Hippocampal formation (tissue), 2 donors: ENCODE results near the gene RSRC1.
"Not testable (repeated sequence)": the region's sequence is repeated elsewhere in the genome, so short reads cannot be mapped to it uniquely, and the experiment has no call there.

Experiments
- DNase-seq, 2 donors: peaks; one replicate each; lab custom pipeline; 2025; lab: John Stamatoyannopoulos, UW

The RSRC1 gene

GRCh38 chr3:158402590-158402989 lies 292.7 kb downstream of the RSRC1 start:
- DNase-seq = no peak

GRCh38 chr3:158403013-158403412 lies 293.1 kb downstream of the RSRC1 start:
- no peak for DNase-seq

- no peak for DNase-seq
Observed at GRCh38 chr3:158404131-158404718, 294.3 kb downstream of the RSRC1 start.

- DNase-seq = no peak
Observed at GRCh38 chr3:158405507-158405906, 295.6 kb downstream of the RSRC1 start.

GRCh38 chr3:158407844-158408517 lies 298.1 kb downstream of the RSRC1 start:
- DNase-seq = no peak

- DNase-seq = not testable (repeated sequence)
Observed at GRCh38 chr3:158408518-158408897, 298.6 kb downstream of the RSRC1 start.

- no peak for DNase-seq
Observed at GRCh38 chr3:158418035-158418434, 308.1 kb downstream of the RSRC1 start.

GRCh38 chr3:158419820-158420653 lies 310.1 kb downstream of the RSRC1 start:
- no peak for DNase-seq

GRCh38 chr3:158420654-158421396 lies 310.9 kb downstream of the RSRC1 start:
- DNase-seq = no peak

- DNase-seq = no peak
Observed at GRCh38 chr3:158430448-158430847, 320.6 kb downstream of the RSRC1 start.

- DNase-seq = no peak
Observed at GRCh38 chr3:158430968-158431367, 321.1 kb downstream of the RSRC1 start.

- DNase-seq = no peak
Observed at GRCh38 chr3:158431829-158432228, 321.9 kb downstream of the RSRC1 start.

- peak; percentile 35 to 78 for DNase-seq
Observed at GRCh38 chr3:158434412-158435038, 324.6 kb downstream of the RSRC1 start.

- DNase-seq = no peak
Observed at GRCh38 chr3:158443632-158444031, 333.7 kb downstream of the RSRC1 start.

- no peak for DNase-seq
Observed at GRCh38 chr3:158447408-158447807, 337.5 kb downstream of the RSRC1 start.

GRCh38 chr3:158451405-158452055 lies 341.6 kb downstream of the RSRC1 start:
- DNase-seq = no peak

GRCh38 chr3:158452334-158452733 lies 342.4 kb downstream of the RSRC1 start:
- no peak for DNase-seq

- no peak for DNase-seq
Observed at GRCh38 chr3:158453004-158453403, 343.1 kb downstream of the RSRC1 start.

- DNase-seq = no peak
Observed at GRCh38 chr3:158453865-158454264, 344.0 kb downstream of the RSRC1 start.

- DNase-seq = no peak
Observed at GRCh38 chr3:158455406-158455805, 345.5 kb downstream of the RSRC1 start.

- DNase-seq = no peak
Observed at GRCh38 chr3:158456114-158456513, 346.2 kb downstream of the RSRC1 start.
